C4-2B (cell line): ENCODE data around the gene SUPT6H.

Experiments used
- H3K27ac ChIP-seq: fragments of 450-650 bp; 2 replicates; pipeline ENCODE4 v1.5.1; 2017
- CTCF ChIP-seq: fragments of 450-650 bp; conservative IDR thresholded peaks from 2 replicates; pipeline ENCODE4 v1.5.1; 2017; ENCODE audit warnings: mild to moderate bottlenecking
- ZFX ChIP-seq: fragments of 450-650 bp; IDR thresholded peaks from 2 replicates; pipeline ENCODE4 v1.6.1; 2017

SUPT6H gene

GRCh38 chr17:28618464-28618863 lies 43.5 kb upstream of the SUPT6H start:
- H3K27ac ChIP-seq: no peak overlapping the region
- TF ChIP-seq ZFX (no peak), CTCF (no peak)

- no peak overlapping the region for H3K27ac ChIP-seq
- TF ChIP-seq ZFX (no peak), CTCF (no peak)
Observed at GRCh38 chr17:28620010-28620409, 42.0 kb upstream of the SUPT6H start.

- H3K27ac ChIP-seq: no peak overlapping the region
- TF ChIP-seq CTCF: no peak
- no peak for TF ChIP-seq ZFX
Observed at GRCh38 chr17:28622186-28622585, 39.8 kb upstream of the SUPT6H start.

GRCh38 chr17:28623696-28624095 lies 38.3 kb upstream of the SUPT6H start:
- no peak overlapping the region for H3K27ac ChIP-seq
- TF ChIP-seq CTCF: no peak
- no peak for TF ChIP-seq ZFX

- no peak for TF ChIP-seq CTCF
- no peak overlapping the region for H3K27ac ChIP-seq
Observed at GRCh38 chr17:28624148-28624547, 37.9 kb upstream of the SUPT6H start.

GRCh38 chr17:28626818-28627217 lies 35.2 kb upstream of the SUPT6H start:
- no peak overlapping the region for H3K27ac ChIP-seq
- TF ChIP-seq CTCF (no peak), ZFX (no peak)

GRCh38 chr17:28634206-28634865 lies 27.7 kb upstream of the SUPT6H start:
- TF ChIP-seq CTCF (no peak), ZFX (no peak)
- no peak overlapping the region for H3K27ac ChIP-seq
